ENCODE measurements around the gene UIMC1. TPM values are rescaled to one million over a fixed set of nuclear protein-coding genes. Genes with fewer than 3 reads are reported as not detected.

The UIMC1 gene
- total and polyA plus RNA-seq, 2 of the 13 experiments (the other 11 are each of a cell fraction or from before 2014, with no cell fraction given), result 18.9 to 32.7 TPM

DNA sequence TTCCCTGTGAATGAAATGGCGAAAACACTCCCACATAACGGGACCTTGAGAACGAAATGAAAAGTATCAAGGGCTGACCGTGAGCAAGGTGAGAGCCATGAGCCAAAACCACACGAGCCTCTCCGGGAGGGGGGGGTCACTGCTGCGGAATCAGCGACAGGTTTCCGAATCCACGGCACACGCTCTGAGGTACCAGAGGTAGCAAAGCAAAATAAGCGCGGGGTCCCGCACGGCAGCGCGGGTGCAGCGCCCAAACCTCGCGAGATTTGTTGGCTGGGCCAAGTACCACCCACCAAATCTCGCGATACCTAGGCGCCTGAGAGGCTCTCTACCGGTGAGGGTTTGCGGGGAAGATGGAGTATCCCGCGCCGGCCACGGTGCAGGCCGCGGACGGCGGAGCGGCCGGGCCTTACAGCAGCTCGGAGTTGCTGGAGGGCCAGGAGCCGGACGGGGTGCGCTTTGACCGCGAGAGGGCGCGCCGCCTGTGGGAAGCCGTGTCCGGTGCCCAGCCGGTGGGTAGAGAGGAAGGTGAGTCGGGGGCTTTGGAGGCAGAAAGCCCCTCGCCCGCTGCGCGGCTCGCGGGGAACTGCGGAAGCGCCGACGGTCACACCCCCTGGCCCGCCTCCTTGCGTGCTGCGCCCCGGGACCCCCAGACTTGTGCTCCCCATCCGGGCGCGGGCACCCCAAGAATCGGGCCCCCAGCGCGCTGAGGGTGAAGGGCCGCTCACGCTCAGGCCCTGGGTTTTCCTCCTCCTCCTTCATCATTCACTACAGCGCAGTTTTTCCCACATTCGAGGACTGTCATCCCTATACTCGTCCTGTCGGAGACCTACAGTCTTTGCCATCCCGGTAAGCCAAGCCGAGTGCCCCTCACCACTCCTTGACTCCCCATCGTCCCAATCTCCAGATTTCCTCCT, 16.1 kb upstream of the UIMC1 start, which contains the start of gene ZNF346 (continued):
- no peak; the same call in 1 of the 2 replicates for TF ChIP-seq THRA (CRISPR knock-in tag; IDR thresholded peaks at IDR 0.05; ENCODE audit: borderline replicate concordance)
- TF ChIP-seq NCOA1 (CRISPR knock-in tag; IDR thresholded peaks at IDR 0.05), result no peak
- no peak for TF ChIP-seq ZNF432 (CRISPR knock-in tag; IDR thresholded peaks at IDR 0.05; ENCODE audit: borderline replicate concordance)
- TF ChIP-seq, protein P1, sequence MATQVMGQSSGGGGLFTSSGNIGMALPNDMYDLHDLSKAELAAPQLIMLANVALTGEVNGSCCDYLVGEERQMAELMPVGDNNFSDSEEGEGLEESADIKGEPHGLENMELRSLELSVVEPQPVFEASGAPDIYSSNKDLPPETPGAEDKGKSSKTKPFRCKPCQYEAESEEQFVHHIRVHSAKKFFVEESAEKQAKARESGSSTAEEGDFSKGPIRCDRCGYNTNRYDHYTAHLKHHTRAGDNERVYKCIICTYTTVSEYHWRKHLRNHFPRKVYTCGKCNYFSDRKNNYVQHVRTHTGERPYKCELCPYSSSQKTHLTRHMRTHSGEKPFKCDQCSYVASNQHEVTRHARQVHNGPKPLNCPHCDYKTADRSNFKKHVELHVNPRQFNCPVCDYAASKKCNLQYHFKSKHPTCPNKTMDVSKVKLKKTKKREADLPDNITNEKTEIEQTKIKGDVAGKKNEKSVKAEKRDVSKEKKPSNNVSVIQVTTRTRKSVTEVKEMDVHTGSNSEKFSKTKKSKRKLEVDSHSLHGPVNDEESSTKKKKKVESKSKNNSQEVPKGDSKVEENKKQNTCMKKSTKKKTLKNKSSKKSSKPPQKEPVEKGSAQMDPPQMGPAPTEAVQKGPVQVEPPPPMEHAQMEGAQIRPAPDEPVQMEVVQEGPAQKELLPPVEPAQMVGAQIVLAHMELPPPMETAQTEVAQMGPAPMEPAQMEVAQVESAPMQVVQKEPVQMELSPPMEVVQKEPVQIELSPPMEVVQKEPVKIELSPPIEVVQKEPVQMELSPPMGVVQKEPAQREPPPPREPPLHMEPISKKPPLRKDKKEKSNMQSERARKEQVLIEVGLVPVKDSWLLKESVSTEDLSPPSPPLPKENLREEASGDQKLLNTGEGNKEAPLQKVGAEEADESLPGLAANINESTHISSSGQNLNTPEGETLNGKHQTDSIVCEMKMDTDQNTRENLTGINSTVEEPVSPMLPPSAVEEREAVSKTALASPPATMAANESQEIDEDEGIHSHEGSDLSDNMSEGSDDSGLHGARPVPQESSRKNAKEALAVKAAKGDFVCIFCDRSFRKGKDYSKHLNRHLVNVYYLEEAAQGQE (IDR thresholded peaks at IDR 0.05; ENCODE audit: borderline replicate concordance in 1 of 2, low read depth in 1 of 2, low read length in 2 of 2), result no peak
- no peak for TF ChIP-seq ZNF546 (CRISPR knock-in tag; conservative IDR thresholded peaks at IDR 0.05)
- no peak; the same call in none of the 2 replicates for TF ChIP-seq PATZ1 (CRISPR knock-in tag; IDR thresholded peaks at IDR 0.05)
- peak; percentile 47; the same call in 1 of the 2 replicates for TF ChIP-seq ZNF556 (CRISPR knock-in tag; IDR thresholded peaks at IDR 0.05; ENCODE audit: borderline replicate concordance)
- TF ChIP-seq, protein P2, sequence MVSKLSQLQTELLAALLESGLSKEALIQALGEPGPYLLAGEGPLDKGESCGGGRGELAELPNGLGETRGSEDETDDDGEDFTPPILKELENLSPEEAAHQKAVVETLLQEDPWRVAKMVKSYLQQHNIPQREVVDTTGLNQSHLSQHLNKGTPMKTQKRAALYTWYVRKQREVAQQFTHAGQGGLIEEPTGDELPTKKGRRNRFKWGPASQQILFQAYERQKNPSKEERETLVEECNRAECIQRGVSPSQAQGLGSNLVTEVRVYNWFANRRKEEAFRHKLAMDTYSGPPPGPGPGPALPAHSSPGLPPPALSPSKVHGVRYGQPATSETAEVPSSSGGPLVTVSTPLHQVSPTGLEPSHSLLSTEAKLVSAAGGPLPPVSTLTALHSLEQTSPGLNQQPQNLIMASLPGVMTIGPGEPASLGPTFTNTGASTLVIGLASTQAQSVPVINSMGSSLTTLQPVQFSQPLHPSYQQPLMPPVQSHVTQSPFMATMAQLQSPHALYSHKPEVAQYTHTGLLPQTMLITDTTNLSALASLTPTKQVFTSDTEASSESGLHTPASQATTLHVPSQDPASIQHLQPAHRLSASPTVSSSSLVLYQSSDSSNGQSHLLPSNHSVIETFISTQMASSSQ (IDR thresholded peaks at IDR 0.05; ENCODE audit: low read depth), result no peak
- TF ChIP-seq, protein P2 (CRISPR knock-in tag; IDR thresholded peaks at IDR 0.05; ENCODE audit: borderline replicate concordance), result 0 out of 2 replicates have a peak, but pooled peaks have one; percentile 57
- peak; percentile 86 to 92 for TF ChIP-seq HMGXB4 (CRISPR knock-in tag; IDR thresholded peaks at IDR 0.05; ENCODE audit: borderline replicate concordance in 1 of 2, low read depth in 1 of 2)
- TF ChIP-seq ZNF333 (CRISPR knock-in tag; IDR thresholded peaks at IDR 0.05; ENCODE audit: borderline replicate concordance), result peak; percentile 66; the same call in 1 of the 2 replicates
- no peak for TF ChIP-seq ZNF383 (CRISPR knock-in tag; IDR thresholded peaks at IDR 0.05; ENCODE audit: borderline replicate concordance)
- TF ChIP-seq MIXL1 (CRISPR knock-in tag; IDR thresholded peaks at IDR 0.05), result no peak
